GM18870 (cell line): ENCODE data around the gene SIRT7.

ENCODE experiments used
- ATAC-seq: cut with Tn5 transposase; IDR thresholded peaks from one replicate; pipeline ENCODE4 v1.9.1; 2021; ENCODE audit warnings: moderate library complexity; ENCODE audit not compliant: unreplicated experiment

SIRT7 gene

GRCh38 chr17:81917565-81918332, at the start of gene SIRT7:
TSS of gene SIRT7 (minus strand) at chr17:81918176. CDS start at chr17:81918131, 45 bp downstream.
- no peak for ATAC-seq

- ATAC-seq: no peak
Observed at GRCh38 chr17:81967244-81967532, 49.2 kb upstream of the SIRT7 start.

GRCh38 chr17:81966343-81967243, 48.6 kb upstream of the SIRT7 start:
- ATAC-seq: no peak

- no peak for ATAC-seq
Observed at GRCh38 chr17:81964081-81964849, 46.3 kb upstream of the SIRT7 start.

GRCh38 chr17:81962499-81963441, 44.8 kb upstream of the SIRT7 start:
- ATAC-seq: no peak

- no peak for ATAC-seq
Observed at GRCh38 chr17:81961521-81962498, 43.8 kb upstream of the SIRT7 start.

- no peak for ATAC-seq
Observed at GRCh38 chr17:81961087-81961511, 43.1 kb upstream of the SIRT7 start, which contains the start of gene NOTUM. TSS of gene NOTUM (minus strand) at chr17:81961187. CDS start at chr17:81960909, 278 bp downstream.

- ATAC-seq: no peak
Observed at GRCh38 chr17:81960130-81960958, 42.4 kb upstream of the SIRT7 start.

- no peak for ATAC-seq
Observed at GRCh38 chr17:81959362-81960129, 41.6 kb upstream of the SIRT7 start.

GRCh38 chr17:81958633-81959342, 40.8 kb upstream of the SIRT7 start:
- ATAC-seq: no peak

GRCh38 chr17:81957691-81958432, 39.9 kb upstream of the SIRT7 start:
- ATAC-seq: no peak

- no peak for ATAC-seq
Observed at GRCh38 chr17:81956607-81957589, 38.9 kb upstream of the SIRT7 start.

GRCh38 chr17:81955756-81956544, 38.0 kb upstream of the SIRT7 start:
- ATAC-seq: no peak

- ATAC-seq: no peak
Observed at GRCh38 chr17:81955058-81955681, 37.2 kb upstream of the SIRT7 start.
